H1 (cell line): ENCODE data around the gene TNIK. TPM values are rescaled to one million over a fixed set of nuclear protein-coding genes. Genes with fewer than 3 reads are reported as not detected.

Experiments used
- CTCF ChIA-PET: fragments of 300-600 bp; sonication (Branson Sonifier 250); formaldehyde crosslinking; loops from one replicate; lab custom pipeline; 2021; ENCODE audit not compliant: partially characterized antibody; lab: Charles Lee
- POLR2A ChIA-PET: fragments of 300-600 bp; sonication (Branson Sonifier 250); formaldehyde crosslinking; loops from one replicate; lab custom pipeline; 2021; ENCODE audit warnings: inconsistent platforms; ENCODE audit not compliant: partially characterized antibody; lab: Charles Lee
- DNase-seq, 2 experiments: peaks; one replicate each; pipeline versions ENCODE4 v3.0.0 to v3.0.0-alpha.2; 2010 to 2022; ENCODE audit warnings: low spot score in 2 of 2, low read depth in 1 of 2, mixed read lengths in 1 of 2
- FAIRE-seq: peaks from 2 replicates; lab custom pipeline; 2011; peaks lifted over from hg19 to GRCh38; lab: Jason Lieb, UNC
- H2AFZ ChIP-seq: 2 replicates; pipeline ENCODE4 v1.8.1; 2012; ENCODE audit warnings: low read length, inconsistent platforms
- H2AK5ac ChIP-seq: 2 replicates; pipeline ENCODE4 v1.6.1; 2013; ENCODE audit warnings: low read depth, low read length
- H2BK120ac ChIP-seq: replicated peaks from 2 replicates; pipeline ENCODE3; 2013; ENCODE audit warnings: low read depth, low read length, inconsistent platforms
- H2BK12ac ChIP-seq: 2 replicates; pipeline ENCODE4 v1.6.1; 2013; ENCODE audit warnings: low read depth, low read length
- H2BK15ac ChIP-seq: 2 replicates; pipeline ENCODE4 v1.6.1; 2013; ENCODE audit warnings: low read length
- H2BK20ac ChIP-seq: 2 replicates; pipeline ENCODE4 v1.6.1; 2013; ENCODE audit warnings: low read length
- H2BK5ac ChIP-seq: 2 replicates; pipeline ENCODE4 v1.6.1; 2013; ENCODE audit warnings: low read depth, low read length
- H3K14ac ChIP-seq: 2 replicates; pipeline ENCODE4 v1.6.1; 2013; ENCODE audit warnings: inconsistent platforms; ENCODE audit not compliant: insufficient read length
- H3K18ac ChIP-seq: 2 replicates; pipeline ENCODE4 v1.6.1; 2013; ENCODE audit warnings: low read length; ENCODE audit errors: extremely low read depth
- H3K23ac ChIP-seq: 2 replicates; pipeline ENCODE4 v1.6.1; 2013; ENCODE audit warnings: inconsistent platforms; ENCODE audit not compliant: insufficient read length
- H3K23me2 ChIP-seq: 2 replicates; pipeline ENCODE4 v1.6.1; 2013; ENCODE audit warnings: low read depth, low read length
- H3K27ac ChIP-seq: 2 replicates; pipeline ENCODE4 v1.6.1; 2011; ENCODE audit warnings: low read depth, low read length, inconsistent platforms
- H3K27me3 ChIP-seq, 4 experiments: replicated peaks in 1 of 4; 1 replicate in 1 of 4; 2 replicates in 3 of 4; pipeline versions ENCODE4 v1.6.1 to v1.8.1; 2011 to 2013; ENCODE audit warnings: low read length in 3 of 4, mild to moderate bottlenecking in 3 of 4, inconsistent platforms in 2 of 4, mixed read lengths in 2 of 4, moderate library complexity in 1 of 4; ENCODE audit not compliant: control insufficient read depth in 3 of 4, insufficient read depth in 3 of 4; ENCODE audit errors: extremely low read depth in 1 of 4
- H3K36me3 ChIP-seq, 4 experiments: 2 replicates each; pipeline versions ENCODE4 v1.6.1 to v1.8.1; 2011 to 2013; ENCODE audit warnings: mild to moderate bottlenecking in 4 of 4, low read length in 3 of 4, moderate library complexity in 2 of 4, control low read depth in 1 of 4, inconsistent platforms in 1 of 4; ENCODE audit not compliant: insufficient read depth in 4 of 4, control insufficient read depth in 2 of 4
- H3K4ac ChIP-seq: replicated peaks from 2 replicates; pipeline ENCODE3; 2013; ENCODE audit warnings: low read length, low read depth, mixed read lengths, inconsistent platforms; ENCODE audit not compliant: insufficient read length
- H3K4me1 ChIP-seq, 4 experiments: replicated peaks in 1 of 4; 1 replicate in 1 of 4; 2 replicates in 3 of 4; pipeline versions ENCODE4 v1.6.1 to v1.8.1; 2011 to 2013; ENCODE audit warnings: low read length in 3 of 4, inconsistent platforms in 2 of 4, mixed read lengths in 1 of 4; ENCODE audit not compliant: insufficient read depth in 4 of 4, control insufficient read depth in 3 of 4
- H3K4me2 ChIP-seq, 2 experiments: 2 replicates each; pipeline versions ENCODE4 v1.6.1 to v1.8.1; 2011 to 2013; ENCODE audit warnings: low read depth in 2 of 2, low read length in 2 of 2, control low read depth in 1 of 2, inconsistent platforms in 1 of 2, mild to moderate bottlenecking in 1 of 2; ENCODE audit not compliant: insufficient read depth in 1 of 2
- H3K4me3 ChIP-seq, 4 experiments: fragments of 200-600, 300-600 bp in 1 of 4; sonication (generic), shearing (Covaris generic), sonication (Bioruptor Twin) in 1 of 4; 2 replicates each; pipeline versions ENCODE4 v1.5.1 to v1.8.1; 2011 to 2016; ENCODE audit warnings: low read length in 4 of 4, low read depth in 3 of 4, control low read depth in 2 of 4, inconsistent platforms in 2 of 4, mild to moderate bottlenecking in 2 of 4, mixed read lengths in 1 of 4, moderate library complexity in 1 of 4; ENCODE audit not compliant: insufficient read depth in 2 of 4; ENCODE audit errors: extremely low read depth in 1 of 4
- H3K56ac ChIP-seq: replicated peaks from 2 replicates; pipeline ENCODE3; 2013; ENCODE audit warnings: low read depth, mild to moderate bottlenecking, mixed read lengths, low read length, inconsistent platforms; ENCODE audit not compliant: insufficient read length
- H3K79me1 ChIP-seq: 2 replicates; pipeline ENCODE4 v1.6.1; 2013; ENCODE audit warnings: low read depth, low read length, control low read depth
- H3K79me2 ChIP-seq, 2 experiments: 2 replicates each; pipeline versions ENCODE4 v1.6.1 to v1.8.1; 2012 to 2013; ENCODE audit warnings: low read length in 2 of 2, mild to moderate bottlenecking in 2 of 2, inconsistent platforms in 1 of 2; ENCODE audit not compliant: insufficient read depth in 2 of 2, control insufficient read depth in 1 of 2
- H3K9ac ChIP-seq, 4 experiments: replicated peaks in 1 of 4; 1 replicate in 1 of 4; 2 replicates in 3 of 4; pipeline versions ENCODE4 v1.6.1 to v1.8.1; 2011 to 2013; ENCODE audit warnings: low read depth in 3 of 4, low read length in 3 of 4, control low read depth in 2 of 4, mild to moderate bottlenecking in 2 of 4, moderate library complexity in 2 of 4, inconsistent platforms in 1 of 4; ENCODE audit errors: extremely low read depth in 1 of 4
- H3K9me3 ChIP-seq, 2 experiments: 2 replicates each; pipeline versions ENCODE4 v1.6.1 to v1.8.1; 2012 to 2013; ENCODE audit warnings: mild to moderate bottlenecking in 2 of 2, moderate library complexity in 2 of 2, control low read depth in 1 of 2, inconsistent platforms in 1 of 2, low read depth in 1 of 2, low read length in 1 of 2, mixed read lengths in 1 of 2; ENCODE audit not compliant: insufficient read depth in 2 of 2
- H4K20me1 ChIP-seq, 2 experiments: replicated peaks in 1 of 2; 2 replicates each; pipeline versions ENCODE3 to v1.8.1; 2011 to 2013; ENCODE audit warnings: inconsistent platforms in 2 of 2, low read length in 2 of 2, mild to moderate bottlenecking in 1 of 2; ENCODE audit not compliant: insufficient read depth in 2 of 2, control insufficient read depth in 1 of 2
- H4K5ac ChIP-seq: 2 replicates; pipeline ENCODE4 v1.6.1; 2013; ENCODE audit warnings: low read length, low read depth, mixed read lengths, inconsistent platforms; ENCODE audit not compliant: insufficient read length
- H4K8ac ChIP-seq: 2 replicates; pipeline ENCODE4 v1.8.0; 2013; ENCODE audit warnings: mild to moderate bottlenecking, moderate library complexity, low read length, inconsistent platforms; ENCODE audit not compliant: insufficient read depth; ENCODE audit errors: extremely low read depth
- H4K91ac ChIP-seq: replicated peaks from 2 replicates; pipeline ENCODE3; 2013; ENCODE audit warnings: low read length, mixed read lengths, inconsistent platforms; ENCODE audit not compliant: insufficient read length
- JUND ChIP-seq: IDR thresholded peaks from 2 replicates; pipeline ENCODE4 v1.6.1; 2011; ENCODE audit warnings: mild to moderate bottlenecking, improper control_type of control experiment, low read length
- NRF1 ChIP-seq: IDR thresholded peaks from 2 replicates; pipeline ENCODE4 v1.6.1; 2011; ENCODE audit warnings: mild to moderate bottlenecking, low read depth, low read length, improper control_type of control experiment
- SP2 ChIP-seq: IDR thresholded peaks from 2 replicates; pipeline ENCODE4 v1.6.1; 2012; ENCODE audit warnings: mild to moderate bottlenecking, low read length, inconsistent platforms
- ZNF274 ChIP-seq: IDR thresholded peaks from 2 replicates; pipeline ENCODE4 v1.7.0; 2012; ENCODE audit warnings: low read length, borderline replicate concordance; ENCODE audit errors: extremely low read depth
- WGBS, 2 experiments: shearing (Covaris generic) in 1 of 2; methylation state at CpG; one replicate each; pipeline versions ENCODE4 v1.1.6 to v1.1.7; 2013 to 2015; ENCODE audit warnings: low lambda C conversion rate in 2 of 2, mixed read lengths in 2 of 2, inconsistent platforms in 1 of 2, low coverage in 1 of 2, missing lambda C conversion rate in 1 of 2; ENCODE audit not compliant: insufficient replicate concordance in 2 of 2, insufficient coverage in 1 of 2, insufficient read length in 1 of 2; ENCODE audit errors: extremely low coverage in 1 of 2, missing lambda C conversion rate in 1 of 2; 5-methylcytosine and 5-hydroxymethylcytosine counted together
- polyA plus RNA-seq, 7 experiments: library from polyadenylated mRNA; depleted of rRNA in 3 of 7; stranded (reverse) in 5 of 7; unstranded in 2 of 7; fragments of >200 nt in 5 of 7; fragments of 200-250 nt in 2 of 7; gene quantifications; 1 replicate in 5 of 7; 2 replicates in 1 of 7; 4 replicates in 1 of 7; pipeline versions ENCODE4 v1.2.1 to v1.2.3, GENCODE V29; 2011 to 2013; ENCODE audit warnings: missing spikeins in 2 of 7, mixed read lengths in 2 of 7
- total RNA-seq: library from RNA; stranded (reverse); fragmentation: NEBNext Ultra II Directional; extraction: Animal tissue kit (Norgen Biotek cat#: 25700); gene quantifications from 2 replicates; pipeline ENCODE4 v1.2.1, GENCODE V29; 2021

The TNIK gene
- total and polyA plus RNA-seq, 2 of the 8 experiments (the other 6 are each of a cell fraction or from before 2014, with no cell fraction given): 7.4 to 42.0 TPM

DNA sequence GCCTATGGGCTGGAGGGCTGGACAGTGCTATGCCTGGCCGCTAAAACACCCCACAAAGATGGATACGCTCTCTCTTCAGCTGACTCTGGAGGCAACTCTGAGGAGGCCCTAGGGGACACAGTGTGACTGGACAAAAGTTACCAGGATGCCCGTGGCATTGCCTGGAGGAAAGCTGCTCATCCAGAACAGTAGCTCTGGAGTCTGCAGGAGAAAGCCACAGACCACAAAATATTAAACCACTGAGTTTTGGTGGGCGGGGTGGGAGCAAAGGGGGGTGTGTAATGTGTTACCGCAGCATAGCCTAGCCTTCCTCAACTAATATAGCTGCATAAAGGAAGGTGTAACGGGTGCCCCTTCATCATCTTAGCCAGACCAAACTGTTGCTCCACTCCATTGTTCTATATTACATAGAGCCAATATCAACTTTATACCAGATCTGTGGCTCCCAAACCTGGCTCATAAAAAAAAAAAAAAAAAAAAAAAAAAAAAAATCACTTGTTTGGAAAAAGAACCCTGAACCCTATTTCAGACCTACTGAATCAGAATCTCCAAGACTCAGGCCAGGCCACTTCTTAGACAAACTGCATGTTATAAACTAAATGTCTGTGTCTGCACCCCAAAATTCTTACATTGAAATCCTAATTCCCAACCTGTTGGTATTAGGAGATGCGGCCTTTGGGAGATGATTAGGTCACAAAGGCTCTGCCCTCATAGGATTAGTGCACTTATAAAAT is 132.6 kb downstream of the TNIK start:
- Histone ChIP-seq H3K4ac (no peak overlapping the region), H3K36me3 (no peaks in the 10 kb centered on the region), H2BK12ac (no peak overlapping the region), H3K4me2 (no peak overlapping the region), H3K27me3 (no peaks in the 10 kb centered on the region), H3K23ac (no peak overlapping the region), H2BK5ac (no peak overlapping the region), H4K5ac (no peak overlapping the region), H4K91ac (no peak overlapping the region), H2BK15ac (no peak overlapping the region), H4K20me1 (no peaks in the 10 kb centered on the region), H3K9ac (no peak overlapping the region), H3K18ac (no peak overlapping the region), H2BK120ac (no peak overlapping the region), H3K79me2 (peaks cover 0 to 8% of the 10 kb centered on the region in 2 experiments; a peak in 3 of 4 replicates), H3K56ac (no peak overlapping the region), H2AK5ac (no peak overlapping the region), H3K4me1 (peaks cover 0 to 13% (median 5%) of the 10 kb centered on the region in 4 experiments; a peak in 4 of 7 replicates), H4K8ac (no peak overlapping the region), H3K9me3 (no peaks in the 10 kb centered on the region), H3K79me1 (no peaks in the 10 kb centered on the region; the same call in 1 of the 2 replicates), H3K23me2 (no peaks in the 10 kb centered on the region; the same call in 1 of the 2 replicates), H2AFZ (no peak overlapping the region), H2BK20ac (no peak overlapping the region), H3K27ac (no peak overlapping the region), H3K4me3 (no peak overlapping the region), H3K14ac (no peak overlapping the region)
- DNase-seq: no peak
- CTCF ChIA-PET: interaction anchor here (0.9 to 1.8 kb wide), 6 partner anchors 9 to 188 kb away, joined by 3 to 7 read pairs (median 3); no protein-coding TSS in a partner anchor
- TF ChIP-seq NRF1 (no peak), ZNF274 (no peak), JUND (no peak), SP2 (no peak)
- POLR2A ChIA-PET: no interaction called here
- FAIRE-seq: no peak
- WGBS, 2 experiments: 97% methylated on average over 7 of the region's 7 CpGs; no CpG with 5 or more reads in 1 of the 2 experiments
